ENCODE data around the gene EPB41L4A.

- TF ChIP-seq, protein P1, sequence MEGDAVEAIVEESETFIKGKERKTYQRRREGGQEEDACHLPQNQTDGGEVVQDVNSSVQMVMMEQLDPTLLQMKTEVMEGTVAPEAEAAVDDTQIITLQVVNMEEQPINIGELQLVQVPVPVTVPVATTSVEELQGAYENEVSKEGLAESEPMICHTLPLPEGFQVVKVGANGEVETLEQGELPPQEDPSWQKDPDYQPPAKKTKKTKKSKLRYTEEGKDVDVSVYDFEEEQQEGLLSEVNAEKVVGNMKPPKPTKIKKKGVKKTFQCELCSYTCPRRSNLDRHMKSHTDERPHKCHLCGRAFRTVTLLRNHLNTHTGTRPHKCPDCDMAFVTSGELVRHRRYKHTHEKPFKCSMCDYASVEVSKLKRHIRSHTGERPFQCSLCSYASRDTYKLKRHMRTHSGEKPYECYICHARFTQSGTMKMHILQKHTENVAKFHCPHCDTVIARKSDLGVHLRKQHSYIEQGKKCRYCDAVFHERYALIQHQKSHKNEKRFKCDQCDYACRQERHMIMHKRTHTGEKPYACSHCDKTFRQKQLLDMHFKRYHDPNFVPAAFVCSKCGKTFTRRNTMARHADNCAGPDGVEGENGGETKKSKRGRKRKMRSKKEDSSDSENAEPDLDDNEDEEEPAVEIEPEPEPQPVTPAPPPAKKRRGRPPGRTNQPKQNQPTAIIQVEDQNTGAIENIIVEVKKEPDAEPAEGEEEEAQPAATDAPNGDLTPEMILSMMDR (conservative IDR thresholded peaks at IDR 0.05; ENCODE audit: low read length): no peak
- TF ChIP-seq EZH2phosphoT487 (IDR thresholded peaks at IDR 0.05; ENCODE audit: borderline replicate concordance): no peak
Measured at GRCh38 chr5:112254303-112254702, 164.8 kb downstream of the EPB41L4A start.
